Middle frontal gyrus (tissue), 1 donor: ENCODE data around the gene RUFY4.

Experiments
- DNase-seq: peaks from one replicate; pipeline ENCODE4 v3.0.0-alpha.2; 2015; ENCODE audit warnings: low spot score; ENCODE audit errors: extremely low spot score

RUFY4 gene

DNA sequence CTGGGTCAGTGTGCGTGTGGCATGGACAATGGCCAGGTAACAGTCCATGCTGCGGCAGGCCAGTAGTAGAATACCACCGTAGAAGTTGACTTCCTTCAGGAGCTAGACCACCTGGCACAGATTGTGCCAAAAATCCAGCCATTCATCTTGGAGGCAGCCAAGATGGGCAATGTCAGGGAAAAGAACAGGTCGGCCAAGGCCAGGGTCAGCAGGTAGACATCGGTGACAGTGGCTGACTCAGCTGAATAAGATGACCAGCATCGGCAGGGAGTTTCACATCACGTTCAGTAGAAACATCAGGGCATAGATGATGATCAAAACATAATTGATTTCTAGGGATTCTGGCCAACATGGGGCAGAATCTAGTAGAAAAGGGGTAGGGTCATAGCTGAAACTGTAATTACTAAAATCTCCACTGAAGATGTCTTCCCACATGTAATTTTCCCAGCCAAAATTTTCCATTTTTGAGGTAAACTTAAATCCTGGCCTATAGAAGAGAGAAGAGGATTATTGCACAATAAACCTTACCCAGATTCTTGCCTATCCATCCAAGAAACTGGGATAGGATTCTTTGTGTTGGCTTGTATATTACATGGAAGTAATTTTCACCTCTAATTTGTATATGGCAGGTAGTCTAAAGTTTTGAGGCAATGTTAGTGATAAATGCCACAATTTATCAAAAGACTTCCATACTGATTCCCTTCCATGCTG is 7.9 kb upstream of the RUFY4 start:
- DNase-seq: no peak

DNA sequence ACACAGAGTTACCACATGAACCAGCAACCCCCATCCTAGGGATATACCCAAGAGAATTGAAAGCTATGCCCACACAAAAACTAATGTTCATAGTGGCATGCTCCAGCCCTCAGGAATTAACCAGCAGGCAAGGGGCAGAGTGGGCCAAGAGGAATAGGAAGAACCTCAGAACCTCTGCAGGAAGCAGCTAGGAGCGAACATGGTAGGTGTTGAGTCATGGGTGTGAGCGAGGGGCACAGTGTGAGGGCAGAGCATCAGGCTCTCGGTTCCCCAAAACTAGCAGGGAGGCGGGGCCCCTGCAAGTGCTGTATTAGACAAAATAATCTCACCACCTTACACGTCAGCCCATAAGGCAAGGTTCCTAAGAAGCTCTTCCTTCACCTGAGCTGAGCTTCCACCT is 5.6 kb upstream of the RUFY4 start:
- no peak for DNase-seq

DNA sequence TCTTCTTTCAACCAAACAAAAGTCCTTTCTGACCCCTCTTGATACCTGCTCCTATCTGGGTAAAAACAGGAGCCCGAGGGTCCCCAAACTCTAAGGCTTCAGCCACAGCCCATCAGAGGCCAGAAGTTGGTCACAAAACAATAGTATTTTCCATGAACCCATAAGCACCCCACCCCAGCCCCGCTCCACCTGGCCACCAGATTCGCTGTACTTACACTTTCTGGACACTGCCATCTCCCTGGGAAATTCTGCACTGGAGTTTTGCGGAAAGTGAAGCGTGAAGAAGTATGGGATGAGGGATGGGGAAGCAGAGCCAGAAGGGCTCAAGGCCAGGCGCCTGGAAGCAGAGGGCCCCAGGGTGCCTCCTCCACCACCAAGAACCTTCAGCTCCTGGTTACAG is 5.2 kb upstream of the RUFY4 start:
- DNase-seq: no peak

DNA sequence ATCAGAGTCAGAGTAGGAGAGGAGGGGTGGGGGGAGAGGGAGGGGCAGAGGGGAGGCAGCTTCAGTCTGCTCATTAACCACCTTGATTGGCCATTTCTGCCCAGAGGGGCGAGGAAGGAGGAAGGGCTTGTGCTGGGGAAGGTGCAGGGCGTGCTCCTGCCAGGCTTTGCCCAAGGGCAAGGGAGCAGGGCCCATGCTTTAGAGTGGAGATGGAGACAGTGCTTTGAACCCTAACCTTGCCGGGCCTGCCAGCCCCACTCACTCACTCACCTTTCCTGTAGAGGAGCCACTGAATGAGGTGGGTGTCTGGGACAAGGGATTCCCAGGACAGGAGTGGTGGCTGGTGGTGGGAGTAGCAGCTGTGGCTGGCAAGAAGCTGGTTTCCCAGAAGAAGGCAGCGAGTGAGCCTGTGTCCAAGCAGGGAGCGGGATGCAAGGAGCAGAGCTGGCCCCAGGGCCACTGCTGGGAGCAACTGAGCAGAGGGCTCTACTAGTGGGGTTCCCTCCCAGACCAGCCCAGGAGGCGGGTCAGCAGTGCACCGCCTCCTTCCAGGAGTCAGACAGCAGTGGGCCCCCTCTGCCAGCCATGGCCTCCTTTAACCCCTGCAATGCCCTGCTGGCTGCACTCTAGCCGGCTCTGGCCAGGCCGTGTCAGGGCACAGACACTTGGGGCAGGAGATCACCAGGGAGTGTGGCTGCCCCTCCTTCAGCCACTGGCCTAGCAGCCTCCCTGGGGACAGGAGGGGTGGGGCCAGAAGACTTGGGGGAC is 3.6 kb upstream of the RUFY4 start:
- DNase-seq: no peak

DNA sequence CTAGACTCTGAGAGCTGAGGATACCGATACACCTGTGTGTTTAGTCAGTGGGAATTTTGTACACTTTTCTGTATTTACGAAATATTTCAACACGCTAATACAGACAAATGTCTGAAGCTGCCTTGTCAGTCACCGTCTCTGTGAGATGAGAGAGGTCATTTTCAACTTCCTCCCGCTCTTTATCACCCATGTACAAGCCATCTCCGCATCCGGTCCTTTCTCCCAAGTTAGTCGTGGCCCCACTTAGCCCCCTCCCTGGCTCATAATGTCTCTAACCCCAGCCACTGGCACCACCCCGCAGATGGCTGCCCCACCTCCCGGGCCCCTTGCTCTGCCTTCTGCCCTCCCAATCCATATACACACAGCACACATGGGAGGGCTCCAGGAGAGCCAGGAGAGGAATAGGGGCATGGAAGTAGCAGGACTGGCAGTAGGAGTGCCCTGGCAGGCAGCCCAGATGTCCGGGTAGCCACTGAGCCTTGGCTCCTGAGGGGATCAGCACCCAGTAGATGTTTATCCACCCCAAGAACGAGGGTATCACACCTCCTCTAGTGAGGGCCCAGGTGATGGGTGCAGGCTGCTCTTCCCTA is 2.0 kb upstream of the RUFY4 start:
- no peak for DNase-seq

DNA sequence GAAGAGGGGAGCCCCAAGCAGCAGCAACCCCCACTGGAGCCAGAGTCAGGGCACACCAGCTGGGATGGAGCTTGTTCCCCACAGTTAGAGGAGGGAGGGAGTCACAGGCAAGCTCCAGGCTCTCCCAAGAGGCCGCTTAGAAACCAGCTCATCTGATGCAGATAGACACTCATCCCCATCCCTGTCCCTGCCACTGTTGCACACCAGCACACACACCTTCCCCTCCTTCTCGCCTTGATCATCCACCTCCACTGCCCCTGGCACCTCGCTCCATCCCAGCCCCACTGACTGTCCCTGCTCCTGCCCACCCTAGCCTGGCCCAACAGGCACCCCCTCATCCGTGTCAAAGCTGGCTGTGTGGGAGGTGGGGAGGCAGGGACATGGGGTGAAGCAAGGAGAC is 1.5 kb upstream of the RUFY4 start:
- DNase-seq: no peak

DNA sequence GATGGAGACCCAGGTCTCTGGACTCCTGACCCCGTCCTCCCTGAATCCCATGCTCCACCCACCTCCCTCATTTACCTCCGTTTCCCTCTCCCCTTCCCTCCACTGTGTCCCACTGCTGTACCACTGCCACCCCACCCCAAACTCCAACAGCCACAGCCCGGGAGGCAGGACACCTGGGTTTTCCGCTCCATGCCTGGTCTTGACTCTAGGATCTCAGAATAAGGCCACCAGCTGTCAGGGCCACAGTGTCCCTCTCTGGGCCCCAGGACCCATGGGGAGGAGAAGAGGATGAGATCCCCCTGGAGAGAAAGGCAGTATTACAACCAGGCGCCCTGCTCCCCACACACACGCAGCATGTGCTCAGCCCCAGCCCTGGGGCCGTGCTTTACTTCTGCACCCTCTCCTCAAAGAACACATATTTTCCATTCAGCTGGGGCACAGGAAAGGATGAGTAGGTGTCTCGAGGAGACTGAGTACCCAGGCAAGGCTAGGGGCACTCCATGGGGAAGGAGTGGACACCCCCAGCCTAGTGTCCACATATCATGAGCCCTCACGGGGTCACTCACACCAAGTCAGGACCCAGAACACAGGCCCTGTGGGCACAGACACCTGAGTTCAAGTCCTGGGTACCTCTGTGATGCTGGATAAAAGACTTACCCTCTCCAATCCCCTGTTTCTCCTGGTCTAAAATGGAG is 700 bp downstream of the RUFY4 start:
- DNase-seq: no peak

DNA sequence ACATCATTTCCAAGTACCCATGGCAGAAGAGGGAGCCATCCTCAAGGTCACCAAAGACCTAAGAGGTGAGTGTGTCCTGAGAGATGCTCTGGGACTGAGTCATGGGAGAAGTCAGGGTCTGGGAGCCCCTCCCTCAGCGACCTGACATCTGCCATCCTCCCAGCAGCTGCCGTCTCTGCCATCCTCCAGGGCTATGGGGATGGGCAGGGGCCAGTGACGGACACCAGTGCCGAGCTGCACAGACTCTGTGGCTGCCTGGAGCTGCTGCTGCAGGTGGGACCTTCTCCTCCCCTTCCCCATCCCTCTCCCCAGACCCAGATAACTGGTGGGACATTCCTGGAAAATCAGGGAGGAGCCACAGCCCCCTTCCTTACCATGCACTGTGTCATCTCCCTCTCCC is 1.5 kb downstream of the RUFY4 start:
- DNase-seq: no peak

DNA sequence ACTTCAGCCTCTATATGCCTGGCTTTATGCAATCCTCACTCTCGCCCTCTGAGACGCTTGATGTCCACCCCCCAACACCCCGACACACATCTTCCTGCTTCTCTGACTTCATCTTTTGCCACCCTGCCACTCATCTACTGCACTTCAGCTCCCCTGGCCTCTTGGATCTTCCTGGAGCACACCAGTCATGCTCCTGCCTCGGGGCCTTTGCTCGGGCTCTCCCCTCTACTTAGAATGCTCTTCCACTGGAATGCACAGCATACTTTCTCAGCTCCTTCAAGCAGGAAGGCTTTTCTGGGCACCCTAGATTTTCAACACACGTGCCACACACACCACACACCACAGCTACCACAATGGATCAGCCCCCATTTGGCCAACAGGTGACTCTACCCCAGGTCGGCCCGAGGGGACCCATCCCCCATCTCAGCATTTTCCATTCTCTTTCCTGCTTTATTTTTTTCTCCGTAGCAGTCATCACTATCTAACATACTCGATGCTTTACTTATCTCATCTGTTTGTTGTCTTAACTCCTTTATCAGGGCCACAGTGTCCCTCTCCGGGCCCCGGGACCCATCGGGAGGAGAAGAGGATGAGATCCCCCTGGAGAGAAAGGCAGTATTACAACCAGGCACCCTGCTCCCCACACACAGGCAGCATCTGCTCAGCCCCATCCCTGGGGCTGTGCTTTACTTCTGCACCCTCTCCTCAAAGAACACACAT is 2.3 kb downstream of the RUFY4 start:
- no peak for DNase-seq

DNA sequence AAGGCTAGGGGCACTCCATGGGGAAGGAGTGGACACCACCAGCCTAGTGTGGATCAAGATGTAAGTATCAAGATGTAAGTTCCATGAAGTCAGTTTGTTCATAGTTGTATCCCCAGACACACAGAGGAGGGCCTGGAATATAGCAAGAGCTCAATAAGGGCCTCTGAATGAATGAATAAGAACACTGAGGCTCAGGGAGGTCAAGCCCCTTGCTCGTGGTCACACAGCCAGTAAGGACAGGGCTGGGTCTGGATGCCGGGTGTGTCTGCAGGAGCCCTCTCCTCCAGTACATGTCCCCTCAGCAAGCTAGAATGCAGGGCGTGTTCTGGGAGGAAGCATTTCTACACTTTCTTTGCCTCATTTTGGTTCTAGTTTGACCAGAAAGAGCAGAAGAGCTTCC is 2.9 kb downstream of the RUFY4 start:
- DNase-seq: no peak

DNA sequence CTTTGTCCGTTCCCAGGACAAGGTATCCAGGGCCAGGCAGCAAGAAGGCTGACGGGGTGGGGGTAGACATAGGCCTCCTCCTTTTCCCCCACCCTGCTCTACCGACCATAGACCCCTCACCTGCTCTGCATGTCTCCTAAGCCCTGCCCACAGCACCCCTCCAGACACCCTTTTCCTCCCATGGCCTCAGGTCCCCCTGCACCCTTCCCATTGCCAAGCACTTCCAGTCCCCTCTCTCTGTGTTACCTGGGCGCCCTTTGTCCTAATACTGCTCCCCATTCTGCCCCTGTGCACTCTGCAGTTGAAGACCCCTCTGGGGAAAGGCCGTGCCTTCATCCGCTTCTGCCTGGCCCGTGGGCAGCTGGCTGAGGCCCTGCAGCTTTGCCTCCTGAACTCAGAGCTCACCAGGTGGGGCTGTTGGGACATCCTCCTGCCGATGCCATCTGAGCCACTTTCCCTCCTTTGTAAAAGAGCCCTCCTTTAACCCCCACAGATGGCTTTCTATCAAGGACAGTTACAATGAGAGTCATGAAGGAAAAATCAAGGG is 3.5 kb downstream of the RUFY4 start:
- DNase-seq: no peak

DNA sequence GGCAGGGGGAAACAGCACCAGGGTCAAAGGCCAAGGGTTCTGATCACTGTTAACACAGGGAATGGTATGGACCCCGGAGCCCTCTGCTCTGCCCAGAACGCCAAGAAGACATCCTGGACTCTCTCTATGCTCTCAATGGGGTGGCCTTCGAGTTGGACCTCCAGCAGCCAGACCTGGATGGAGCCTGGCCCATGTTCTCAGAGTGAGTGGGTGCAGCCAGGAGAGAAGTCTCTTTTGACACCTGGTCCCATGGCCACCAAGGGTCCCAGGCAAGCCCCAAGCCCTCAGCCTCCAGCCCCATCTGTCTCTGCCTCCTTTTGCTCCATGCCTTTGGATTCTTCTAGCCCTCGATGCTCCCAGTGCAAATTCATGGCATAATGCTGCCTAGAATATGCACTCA is 4.1 kb downstream of the RUFY4 start:
- DNase-seq: no peak

DNA sequence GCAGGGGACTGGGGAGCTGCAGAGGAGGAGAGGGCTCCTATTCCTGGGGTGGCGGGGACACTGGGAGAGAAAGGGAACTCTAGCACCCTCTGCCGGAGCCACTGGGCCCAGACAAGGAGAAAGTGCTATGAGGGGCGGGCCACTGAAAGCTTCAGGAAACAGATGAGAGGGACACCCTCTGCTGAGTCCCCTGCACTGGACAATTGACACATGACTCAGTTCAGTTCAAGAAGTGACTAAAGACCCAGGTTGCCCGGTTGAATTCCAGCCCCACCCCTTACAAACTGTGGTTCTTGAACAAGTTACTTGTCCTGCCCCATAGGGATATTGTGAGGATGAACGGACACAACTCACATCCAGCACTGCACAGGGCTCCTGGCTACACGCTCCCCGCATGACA is 5.0 kb downstream of the RUFY4 start:
- no peak for DNase-seq

DNA sequence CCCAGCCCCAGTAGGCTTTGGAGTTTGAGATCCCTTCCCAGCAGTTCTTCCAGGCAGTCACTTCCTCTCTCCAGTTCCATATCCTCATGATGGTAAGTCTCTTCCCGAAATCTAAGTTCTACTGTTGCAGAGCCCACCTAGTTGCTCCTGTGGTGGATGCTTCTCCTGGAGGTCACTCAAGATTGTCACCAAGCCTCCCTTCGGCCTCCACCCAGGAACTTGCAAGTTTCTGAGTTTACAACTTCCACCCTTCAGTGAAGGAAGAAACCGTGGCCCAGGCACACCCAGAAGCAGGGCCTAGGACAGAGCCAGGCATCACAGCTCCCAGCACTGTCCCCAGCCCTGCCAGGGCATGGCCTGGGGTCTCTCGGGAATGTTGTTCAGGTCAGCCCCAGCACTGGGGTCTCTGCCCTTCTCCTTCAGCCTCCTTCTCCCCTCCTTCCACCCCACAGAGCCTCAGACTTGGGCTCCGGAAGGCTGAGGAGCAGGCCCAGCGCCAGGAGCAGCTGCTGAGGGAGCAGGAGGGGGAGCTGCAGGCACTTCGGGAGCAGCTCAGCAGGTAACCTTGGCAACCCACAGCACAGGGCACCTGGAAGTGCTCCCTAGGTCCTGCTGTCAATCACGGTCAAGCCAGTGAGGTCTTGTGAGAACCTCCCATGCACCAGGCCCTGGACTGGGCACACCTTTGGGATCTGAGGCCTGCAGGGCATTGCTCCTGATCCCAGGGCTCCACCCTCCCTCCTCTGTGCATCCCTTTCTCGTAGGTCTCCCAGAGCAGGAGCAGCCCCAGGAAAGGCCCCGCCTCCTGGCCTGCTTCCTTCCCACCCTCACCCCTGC is 7.1 kb downstream of the RUFY4 start:
- no peak for DNase-seq

DNA sequence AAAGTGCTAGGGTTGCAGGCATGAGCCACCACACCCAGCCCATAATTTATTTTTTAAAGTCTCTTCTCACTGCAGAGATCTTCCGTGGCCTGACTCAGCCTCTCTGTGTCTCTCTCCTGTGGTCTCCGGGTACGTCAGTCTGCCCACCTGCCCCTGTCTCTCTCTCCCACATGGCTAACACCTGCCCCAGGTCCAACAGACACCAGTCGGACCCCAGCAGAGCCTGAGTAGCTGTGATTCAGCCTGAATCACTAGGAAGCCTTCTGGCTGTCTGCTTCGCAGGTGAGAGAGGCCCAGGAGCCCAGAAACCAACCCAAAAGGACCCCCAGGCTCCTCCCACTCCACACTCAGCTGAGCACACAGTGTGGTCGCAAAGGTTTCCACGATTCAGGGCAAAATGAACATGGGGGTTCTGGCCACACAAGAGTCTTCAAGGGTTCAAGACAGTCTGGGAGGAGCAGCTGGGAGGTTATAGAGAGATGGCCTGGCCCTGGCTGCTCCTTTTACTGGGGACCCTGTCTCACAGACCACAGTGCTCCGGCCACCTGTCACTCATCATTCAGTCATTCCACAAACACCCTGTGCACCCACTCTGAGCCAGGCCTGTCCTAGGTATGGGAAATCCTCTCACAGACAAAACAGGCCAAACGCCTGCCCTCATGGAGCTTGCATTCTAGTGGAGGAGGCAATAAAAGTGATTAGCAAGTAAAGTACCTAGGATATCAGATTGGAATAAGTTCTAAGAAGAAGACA is 8.6 kb downstream of the RUFY4 start:
- DNase-seq: no peak

DNA sequence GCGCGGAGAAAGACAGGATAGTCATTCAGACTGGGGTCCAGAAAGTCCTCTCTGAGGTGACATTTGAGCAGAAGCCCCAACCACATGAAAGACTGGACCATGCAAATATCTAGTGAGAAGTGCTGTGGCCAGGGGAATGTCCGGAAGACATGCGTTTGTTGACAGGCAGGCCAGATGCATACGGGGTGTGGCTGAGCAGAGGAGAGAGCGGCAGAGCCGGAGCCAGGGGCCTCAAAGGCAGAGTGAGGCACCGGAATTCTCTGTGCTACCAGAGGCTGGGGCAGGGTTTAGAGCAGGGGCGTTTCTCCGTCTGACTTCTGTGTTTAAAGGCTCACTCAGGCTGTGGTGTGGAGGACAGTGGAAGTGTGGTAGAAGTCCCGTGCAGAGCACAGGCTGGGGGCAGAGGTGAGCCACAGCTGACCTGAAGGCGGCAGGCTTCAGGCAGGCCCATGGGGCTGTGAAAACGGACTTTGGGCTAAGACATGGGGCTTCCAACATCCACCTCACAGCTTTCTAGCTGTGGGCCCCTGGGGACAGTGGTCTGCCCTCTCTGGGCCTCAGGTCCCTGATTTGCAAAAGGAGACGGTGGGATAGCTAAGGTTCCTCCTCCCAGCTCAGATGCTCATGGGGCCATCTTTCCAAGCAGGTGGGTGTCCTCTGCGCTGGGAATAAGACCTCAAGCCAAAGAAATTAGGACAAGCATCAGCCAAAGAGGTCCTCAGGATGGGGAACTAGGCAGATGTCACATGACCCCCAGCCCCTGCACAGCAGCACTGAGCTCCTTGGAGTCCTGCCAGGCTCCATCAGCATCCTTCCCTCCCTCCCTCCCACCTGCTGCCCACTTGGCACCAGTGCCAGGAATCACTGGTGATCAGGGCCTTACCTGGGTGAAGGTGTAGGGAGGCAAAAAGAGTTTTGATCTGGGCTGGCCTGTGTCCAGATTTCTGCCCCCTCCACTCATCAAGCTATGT is 11.2 kb downstream of the RUFY4 start:
- no peak for DNase-seq

DNA sequence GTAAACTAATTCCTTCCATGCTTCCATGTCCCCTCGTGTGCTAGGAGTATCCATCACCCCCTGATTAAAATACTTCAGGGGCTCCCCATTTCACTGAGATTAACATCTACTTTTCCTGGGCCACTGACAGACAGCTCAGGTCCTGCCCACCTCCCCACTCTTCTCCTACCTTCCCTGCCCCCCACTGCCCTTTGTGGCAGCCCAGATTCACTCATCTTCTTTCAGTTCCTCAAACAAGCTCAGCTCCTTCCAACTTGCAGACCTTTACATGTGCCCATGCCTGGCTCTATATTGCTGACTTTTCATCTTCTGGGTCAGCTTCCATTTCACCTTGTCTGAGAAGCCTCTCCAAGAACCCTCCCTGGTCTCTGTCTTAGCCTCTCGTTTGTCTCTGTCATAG is 12.0 kb downstream of the RUFY4 start:
- no peak for DNase-seq

DNA sequence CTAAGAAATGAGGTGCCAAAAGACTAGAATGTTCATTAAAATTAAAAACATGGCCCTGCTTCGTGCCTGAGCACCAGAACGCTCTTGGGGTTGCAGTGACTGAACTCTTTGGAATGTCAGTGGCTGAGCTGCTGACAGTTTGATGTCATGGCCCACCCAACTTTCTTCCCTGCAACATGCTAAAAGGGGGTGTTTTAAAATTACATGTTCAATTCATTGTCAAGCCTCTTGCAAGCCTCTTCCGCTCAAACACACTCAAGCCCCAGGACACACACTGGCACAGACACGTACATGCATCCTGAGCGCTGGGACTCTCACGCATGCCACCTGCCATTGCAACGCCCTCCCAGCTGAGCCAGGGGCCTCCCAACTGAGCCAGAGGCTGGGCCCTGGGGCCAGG is 12.6 kb downstream of the RUFY4 start:
- no peak for DNase-seq
